Activated naive CD8-positive, alpha-beta T cell (primary cell): ENCODE measurements around the gene TCERG1L.
"Not testable (repeated sequence)": the region's sequence is repeated elsewhere in the genome, so short reads cannot be mapped to it uniquely, and the experiment has no call there.

Experiments used
- H3K27ac Mint-ChIP-seq: one replicate; pipeline ENCODE4 v1.8.0; 2021; ENCODE audit warnings: mixed read lengths
- H3K27me3 Mint-ChIP-seq: one replicate; pipeline ENCODE4 v1.8.0; 2021; ENCODE audit warnings: mixed read lengths
- H3K36me3 Mint-ChIP-seq: one replicate; pipeline ENCODE4 v1.8.0; 2021; ENCODE audit warnings: mixed read lengths
- H3K4me1 Mint-ChIP-seq: one replicate; pipeline ENCODE4 v1.8.0; 2021; ENCODE audit warnings: low read depth, mixed read lengths
- H3K4me3 Mint-ChIP-seq: one replicate; pipeline ENCODE4 v1.8.0; 2021; ENCODE audit warnings: mild to moderate bottlenecking, mixed read lengths
- H3K9me3 Mint-ChIP-seq: one replicate; pipeline ENCODE4 v1.8.0; 2021; ENCODE audit warnings: low read depth, mixed read lengths

The TCERG1L gene

DNA sequence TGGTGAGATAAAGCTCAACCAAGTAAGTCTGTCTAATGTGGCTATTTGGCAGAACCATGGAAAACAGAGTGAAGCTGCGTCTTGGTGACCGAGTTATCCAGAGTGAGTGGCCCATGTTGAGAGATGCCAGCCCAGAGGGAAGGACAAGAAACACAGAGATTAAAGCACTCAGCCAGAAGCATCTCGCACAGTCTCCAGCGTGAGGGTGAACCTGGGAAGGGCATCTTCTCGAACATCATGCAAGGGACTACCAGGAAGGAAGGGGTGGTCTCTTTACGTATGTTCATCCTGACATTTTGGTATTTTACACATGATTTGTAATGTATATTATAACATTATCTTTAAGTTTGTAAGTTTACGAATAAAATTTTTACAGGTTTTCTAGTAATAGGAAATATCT is 146.4 kb downstream of the TCERG1L start:
- Mint-ChIP-seq H3K4me3 (no peak overlapping the region), H3K36me3 (no peaks in the 10 kb centered on the region), H3K9me3 (no peaks in the 10 kb centered on the region), H3K27ac (no peak overlapping the region), H3K27me3 (peaks cover 1% of the 10 kb centered on the region), H3K4me1 (no peaks in the 10 kb centered on the region)

DNA sequence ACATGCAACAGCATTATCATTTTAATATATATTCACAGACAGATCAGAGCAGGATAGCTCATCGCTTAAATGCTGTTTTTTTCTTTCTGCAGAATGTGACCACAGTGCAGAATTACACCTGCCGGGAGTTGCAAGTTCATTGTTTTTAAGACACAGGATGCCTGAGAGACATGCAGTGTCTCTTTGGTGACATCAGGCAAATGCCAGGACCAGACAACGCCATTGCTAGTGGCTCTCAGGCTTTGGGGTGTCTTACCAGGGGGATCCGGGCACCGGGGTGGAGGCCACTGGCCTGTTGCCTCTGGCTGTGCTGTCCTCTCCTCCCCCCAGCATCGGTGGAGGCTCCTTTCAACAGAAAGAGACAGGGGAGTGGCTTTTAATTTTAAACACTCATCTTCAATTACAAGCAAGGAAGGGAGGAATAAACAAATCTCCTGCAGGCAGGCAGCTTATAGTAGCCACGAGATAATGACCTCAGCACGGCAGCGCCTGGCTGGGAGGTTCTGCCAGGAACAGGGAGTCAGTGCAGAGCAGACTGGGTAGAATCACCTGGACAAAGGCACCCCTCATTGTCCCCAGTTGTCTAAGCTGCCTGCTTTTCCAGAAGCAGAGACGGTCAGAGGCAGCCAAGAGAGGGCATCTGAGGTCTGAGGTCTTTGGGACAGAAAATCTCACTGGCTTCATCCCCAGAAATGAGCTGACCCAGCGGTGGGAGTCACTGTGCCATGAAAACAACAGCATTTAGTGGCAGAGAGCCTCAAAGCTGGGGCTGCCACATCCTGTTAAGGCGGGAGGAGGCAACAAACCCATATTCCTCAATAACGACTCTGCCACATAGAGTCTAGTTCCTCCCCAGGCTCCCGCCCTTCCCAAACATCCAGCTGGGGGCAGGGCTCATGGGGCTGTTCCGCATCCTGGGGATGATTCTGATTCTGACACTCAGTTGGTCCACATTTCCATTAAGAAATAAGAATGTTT is 148.4 kb downstream of the TCERG1L start:
- H3K4me1 Mint-ChIP-seq: no peaks in the 10 kb centered on the region
- no peak overlapping the region for H3K27ac Mint-ChIP-seq
- H3K36me3 Mint-ChIP-seq: no peaks in the 10 kb centered on the region
- H3K27me3 Mint-ChIP-seq: no peaks in the 10 kb centered on the region
- no peaks in the 10 kb centered on the region for H3K9me3 Mint-ChIP-seq
- no peak overlapping the region for H3K4me3 Mint-ChIP-seq

DNA sequence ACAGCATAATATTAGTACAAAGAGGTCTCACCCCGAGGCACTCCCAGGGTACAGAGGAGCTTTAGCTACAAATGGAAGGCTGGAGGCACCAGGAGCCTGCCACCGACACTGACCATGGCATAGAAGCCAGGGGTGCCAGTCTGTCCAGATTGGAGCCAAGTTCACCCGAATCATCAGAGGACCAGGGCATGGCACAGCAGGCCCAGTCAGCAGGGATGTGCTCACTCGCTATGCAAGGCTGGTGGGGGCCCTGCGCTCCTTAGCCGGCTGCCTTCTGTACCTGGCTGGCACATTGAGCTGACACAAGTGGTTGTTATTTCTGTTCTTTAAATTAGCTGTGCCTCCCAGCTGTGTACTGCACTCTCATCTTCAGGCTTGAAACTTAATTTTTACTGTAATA is 149.3 kb downstream of the TCERG1L start:
- no peaks in the 10 kb centered on the region for H3K27me3 Mint-ChIP-seq
- no peaks in the 10 kb centered on the region for H3K4me1 Mint-ChIP-seq
- no peaks in the 10 kb centered on the region for H3K9me3 Mint-ChIP-seq
- H3K4me3 Mint-ChIP-seq: no peak overlapping the region
- H3K27ac Mint-ChIP-seq: no peak overlapping the region
- no peaks in the 10 kb centered on the region for H3K36me3 Mint-ChIP-seq

DNA sequence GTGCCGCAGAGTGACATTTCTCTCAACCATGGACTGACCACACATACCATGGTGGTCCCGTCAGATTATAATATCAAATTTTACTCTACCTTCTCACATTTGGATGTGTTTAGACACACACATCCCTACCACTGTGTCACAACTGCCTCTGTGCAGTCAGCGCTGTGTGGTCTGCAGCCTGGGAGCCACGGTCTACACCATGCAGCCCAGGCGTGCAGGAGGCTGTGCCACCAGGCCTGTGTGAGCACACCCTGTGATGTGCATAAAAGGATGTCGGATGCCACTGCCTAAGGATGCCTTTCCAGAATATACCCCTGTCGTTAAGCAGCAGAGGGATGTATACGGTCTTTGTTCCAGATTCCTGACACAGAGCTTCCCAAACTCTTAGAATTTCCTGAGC is 150.4 kb downstream of the TCERG1L start:
- Mint-ChIP-seq H3K4me1 (no peaks in the 10 kb centered on the region), H3K27ac (no peak overlapping the region), H3K4me3 (no peak overlapping the region), H3K27me3 (no peaks in the 10 kb centered on the region), H3K36me3 (no peaks in the 10 kb centered on the region), H3K9me3 (no peaks in the 10 kb centered on the region)

DNA sequence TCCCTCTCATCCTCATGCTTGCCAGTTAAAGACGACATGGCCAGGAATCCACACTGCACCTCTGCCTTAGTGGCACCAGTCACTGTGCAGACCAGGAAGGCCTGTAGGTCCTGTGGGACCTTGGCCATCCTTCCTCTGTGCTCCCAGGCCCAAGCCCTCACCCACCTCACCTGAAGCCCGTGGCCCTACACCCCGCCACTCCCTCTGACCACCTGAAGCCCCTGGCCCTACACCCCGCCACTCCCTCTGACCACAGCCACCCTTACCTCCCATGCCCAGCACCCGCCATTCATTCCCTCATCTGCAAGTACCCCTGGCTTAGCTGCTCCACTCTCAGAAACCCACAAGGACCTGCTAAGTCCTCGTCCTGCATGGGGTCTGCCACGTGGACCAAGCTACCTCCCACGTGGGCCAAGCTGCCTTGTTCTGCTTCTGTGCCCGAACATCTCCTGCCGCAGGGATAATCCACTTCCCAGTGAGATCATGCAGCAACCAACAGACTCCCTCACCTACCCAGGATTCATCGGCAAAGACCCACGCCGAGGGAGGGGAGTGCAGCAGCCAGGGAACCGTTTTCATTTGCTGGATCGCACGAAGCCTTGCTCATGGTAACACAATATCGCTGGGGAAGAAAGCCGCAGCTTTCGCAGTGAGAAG is 151.2 kb downstream of the TCERG1L start:
- H3K9me3 Mint-ChIP-seq: no peaks in the 10 kb centered on the region
- no peaks in the 10 kb centered on the region for H3K4me1 Mint-ChIP-seq
- H3K4me3 Mint-ChIP-seq: no peak overlapping the region
- peaks cover 2% of the 10 kb centered on the region for H3K27me3 Mint-ChIP-seq
- no peaks in the 10 kb centered on the region for H3K36me3 Mint-ChIP-seq
- no peak overlapping the region for H3K27ac Mint-ChIP-seq

DNA sequence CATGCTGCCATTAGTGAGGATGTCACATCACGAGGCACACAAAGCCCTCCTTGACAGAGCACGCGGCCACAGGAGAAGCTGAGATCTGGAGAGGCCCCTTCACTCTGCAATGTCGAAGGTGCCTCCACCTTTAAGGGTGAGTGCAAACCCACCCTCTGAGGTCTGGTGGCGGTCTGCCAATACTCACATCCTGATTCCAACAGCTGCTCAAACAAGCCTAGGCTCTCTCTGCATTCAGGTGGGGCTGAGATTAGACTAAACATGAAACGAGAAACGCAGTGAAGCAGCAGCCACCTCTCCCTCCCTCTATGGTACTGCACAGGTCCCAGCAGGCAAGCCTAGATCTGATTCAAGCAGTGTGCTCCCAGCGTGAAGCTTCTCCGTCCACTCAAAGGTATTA is 151.8 kb downstream of the TCERG1L start:
- H3K27me3 Mint-ChIP-seq: peaks cover 2% of the 10 kb centered on the region
- no peak overlapping the region for H3K27ac Mint-ChIP-seq
- no peaks in the 10 kb centered on the region for H3K36me3 Mint-ChIP-seq
- H3K9me3 Mint-ChIP-seq: no peaks in the 10 kb centered on the region
- H3K4me3 Mint-ChIP-seq: no peak overlapping the region
- no peaks in the 10 kb centered on the region for H3K4me1 Mint-ChIP-seq

DNA sequence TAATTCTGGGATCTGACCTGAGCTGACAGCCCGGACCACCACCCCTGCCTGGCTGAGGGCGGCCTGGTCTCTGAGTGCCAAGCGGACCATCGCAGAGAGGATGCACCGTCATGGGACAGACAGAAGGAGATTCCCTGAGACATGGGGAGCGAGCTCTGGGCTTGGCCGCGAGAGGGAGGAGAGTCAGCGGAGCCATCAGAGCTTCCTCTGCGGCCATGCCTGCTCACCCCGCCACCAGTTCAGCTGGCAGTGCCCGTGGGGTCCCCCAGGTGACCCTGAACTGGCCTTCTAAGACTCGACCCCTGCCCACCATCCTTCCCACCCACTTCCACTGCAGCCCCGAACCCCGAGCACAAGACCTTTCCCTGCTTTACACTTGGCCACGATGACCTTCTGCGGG is 152.8 kb downstream of the TCERG1L start:
- Mint-ChIP-seq H3K4me1 (no peaks in the 10 kb centered on the region), H3K27ac (no peak overlapping the region), H3K27me3 (peaks cover 2% of the 10 kb centered on the region), H3K4me3 (no peak overlapping the region), H3K36me3 (no peaks in the 10 kb centered on the region), H3K9me3 (no peaks in the 10 kb centered on the region)

DNA sequence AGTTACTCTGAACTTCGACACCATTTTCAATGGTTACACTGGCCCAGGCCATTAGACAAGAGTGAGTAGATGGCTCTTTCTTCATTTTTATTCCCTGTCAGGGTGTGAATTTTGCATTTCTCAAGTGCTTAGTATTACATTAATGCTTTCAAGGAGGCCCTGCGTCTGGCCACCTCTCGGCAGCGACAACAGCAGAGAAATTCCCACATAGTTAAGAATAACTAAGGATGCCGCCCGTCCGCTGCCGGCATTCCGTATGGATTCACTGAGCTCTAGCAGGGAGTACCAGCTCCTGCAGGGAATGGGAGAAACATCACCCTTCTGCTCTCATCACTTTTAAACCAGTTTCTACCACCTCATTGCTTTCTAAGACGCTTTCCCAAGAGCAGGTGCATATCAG is 153.6 kb downstream of the TCERG1L start:
- peaks cover 2% of the 10 kb centered on the region for H3K27me3 Mint-ChIP-seq
- no peak overlapping the region for H3K4me3 Mint-ChIP-seq
- no peak overlapping the region for H3K27ac Mint-ChIP-seq
- H3K4me1 Mint-ChIP-seq: no peaks in the 10 kb centered on the region
- H3K9me3 Mint-ChIP-seq: no peaks in the 10 kb centered on the region
- H3K36me3 Mint-ChIP-seq: no peaks in the 10 kb centered on the region

DNA sequence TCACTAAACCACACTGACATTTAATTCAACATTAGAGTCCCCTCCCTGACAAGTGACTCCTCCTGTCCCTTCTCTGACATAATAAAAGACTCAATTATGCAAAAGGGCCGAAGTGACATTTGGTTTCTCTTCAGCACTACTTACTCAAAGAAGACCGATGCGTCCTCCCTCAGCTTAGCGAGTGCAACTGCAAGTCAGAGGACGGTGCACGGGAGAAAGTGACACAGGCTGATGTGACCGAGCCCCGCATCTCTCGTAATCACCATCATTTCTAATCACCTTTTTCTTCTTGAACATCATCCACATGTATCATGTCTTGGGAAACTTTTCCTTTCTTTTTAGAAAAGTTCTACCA is 155.7 kb downstream of the TCERG1L start:
- Mint-ChIP-seq H3K27me3 (peaks cover 2% of the 10 kb centered on the region), H3K4me3 (no peak overlapping the region), H3K9me3 (no peaks in the 10 kb centered on the region), H3K4me1 (no peaks in the 10 kb centered on the region), H3K27ac (no peak overlapping the region), H3K36me3 (no peaks in the 10 kb centered on the region)

DNA sequence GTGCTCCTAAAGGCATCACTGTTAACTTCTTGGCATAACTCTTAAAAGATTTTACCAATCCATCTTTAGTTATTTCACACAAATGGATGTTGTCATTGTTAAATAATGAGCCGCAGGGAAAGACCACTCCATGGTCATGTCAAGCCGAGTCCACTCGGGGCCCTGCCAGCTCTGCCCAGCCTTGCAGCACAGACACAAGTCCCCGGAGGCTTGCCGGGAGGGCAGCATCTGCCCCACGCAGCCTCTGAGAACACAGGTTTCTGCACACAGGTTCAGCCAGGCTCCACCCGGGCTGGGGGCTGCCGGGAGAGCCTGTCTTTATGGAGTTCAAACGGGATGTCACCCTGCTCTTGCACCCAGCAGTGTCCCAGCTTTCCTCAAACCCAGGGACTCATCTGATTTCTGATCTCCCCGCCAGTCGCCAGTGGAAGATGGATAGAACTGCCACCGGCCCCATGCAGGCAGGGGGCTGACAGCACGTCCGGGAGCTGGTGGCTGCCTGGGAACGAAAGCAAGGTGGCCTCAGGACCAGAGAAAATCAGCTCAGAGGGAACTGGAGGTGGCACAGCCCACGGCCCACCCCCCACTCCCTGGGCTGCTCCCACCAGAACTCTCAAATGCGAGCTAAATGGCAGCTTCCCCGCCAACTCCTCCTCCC is 156.2 kb downstream of the TCERG1L start:
- Mint-ChIP-seq H3K4me3 (no peak overlapping the region), H3K27ac (no peak overlapping the region), H3K27me3 (peaks cover 2% of the 10 kb centered on the region), H3K4me1 (no peaks in the 10 kb centered on the region), H3K36me3 (no peaks in the 10 kb centered on the region), H3K9me3 (no peaks in the 10 kb centered on the region)

DNA sequence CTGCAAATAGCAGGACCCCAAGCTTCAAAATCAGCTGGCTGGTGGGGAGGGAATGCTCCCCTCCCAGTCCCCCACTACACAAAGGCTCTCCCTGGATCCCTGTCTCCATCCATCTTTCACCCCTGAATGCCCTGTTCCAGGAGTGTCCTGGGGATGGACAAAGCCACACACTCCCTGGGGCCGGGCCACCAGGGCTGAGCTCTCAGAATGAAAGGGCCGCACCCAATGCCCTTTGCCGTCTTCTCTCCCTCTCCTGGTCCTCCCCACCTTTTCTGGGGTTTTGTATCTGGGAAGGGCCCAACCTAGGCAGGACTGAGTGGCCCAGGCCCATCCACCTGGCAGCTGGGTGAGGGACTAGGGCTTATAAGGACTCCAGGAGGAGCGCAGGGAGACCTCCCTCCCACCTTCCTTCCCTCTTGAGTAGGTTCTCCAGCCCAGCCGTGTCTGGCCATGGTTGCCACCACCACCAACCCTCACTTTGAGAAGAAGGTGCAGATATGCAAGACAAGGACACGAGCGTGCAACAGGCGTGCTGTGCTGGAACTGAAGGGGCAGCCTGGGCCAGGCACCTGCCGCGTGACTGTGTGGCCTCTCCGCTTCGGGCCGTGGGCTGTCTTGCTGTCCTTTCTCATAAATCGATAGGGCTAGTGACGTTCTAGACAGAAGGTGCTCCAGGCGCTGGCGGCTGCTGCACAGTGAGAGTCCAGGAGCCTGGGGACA is 157.1 kb downstream of the TCERG1L start:
- Mint-ChIP-seq H3K27ac (no peak overlapping the region), H3K27me3 (peaks cover 2% of the 10 kb centered on the region), H3K4me3 (no peak overlapping the region), H3K36me3 (no peaks in the 10 kb centered on the region), H3K9me3 (no peaks in the 10 kb centered on the region), H3K4me1 (no peaks in the 10 kb centered on the region)

DNA sequence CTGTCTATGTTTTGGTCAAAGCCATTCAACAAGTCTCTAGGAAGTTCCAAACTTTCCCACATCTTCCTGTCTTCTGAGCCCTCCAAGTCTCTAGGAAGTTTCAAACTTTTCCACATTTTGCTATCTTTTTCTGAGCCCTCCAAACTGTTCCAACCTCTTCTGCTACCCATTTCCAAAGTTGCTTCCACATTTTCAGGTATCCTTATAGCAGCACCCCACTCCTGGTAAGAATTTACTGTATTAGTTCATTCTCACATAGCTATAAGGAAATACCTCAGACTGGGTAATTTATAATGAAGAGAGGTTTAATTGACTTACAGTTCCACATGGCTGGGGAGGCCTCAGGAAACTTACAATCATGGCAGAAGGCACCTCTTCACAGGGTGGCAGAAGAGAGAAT is 159.1 kb downstream of the TCERG1L start:
- not testable (repeated sequence) for H3K27me3 Mint-ChIP-seq

DNA sequence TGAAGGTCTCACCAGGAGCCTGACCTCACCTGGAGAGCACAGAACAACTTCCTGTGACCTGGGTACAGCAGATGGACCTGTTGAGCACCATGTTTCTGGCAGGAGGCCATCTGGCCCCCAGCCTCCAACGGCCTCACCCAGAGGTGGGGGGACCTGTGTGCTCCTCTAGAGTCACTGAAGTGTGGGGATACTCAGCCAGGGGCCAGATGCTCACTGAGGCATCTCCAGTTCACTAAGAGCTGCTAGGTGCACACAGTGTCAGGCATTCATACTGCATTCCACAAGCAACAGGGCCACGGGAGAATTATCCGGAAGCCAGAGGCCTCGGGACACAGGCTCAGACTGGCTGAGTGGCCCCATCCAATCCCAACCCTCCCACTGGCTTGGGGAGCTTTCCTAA is 161.4 kb downstream of the TCERG1L start:
- no peaks in the 10 kb centered on the region for H3K36me3 Mint-ChIP-seq

More for the DNA sequence above, 159.1 kb downstream of the TCERG1L start:
- H3K36me3 Mint-ChIP-seq, H3K27ac Mint-ChIP-seq, H3K4me1 Mint-ChIP-seq, H3K4me3 Mint-ChIP-seq, H3K9me3 Mint-ChIP-seq: not testable (repeated sequence)

DNA sequence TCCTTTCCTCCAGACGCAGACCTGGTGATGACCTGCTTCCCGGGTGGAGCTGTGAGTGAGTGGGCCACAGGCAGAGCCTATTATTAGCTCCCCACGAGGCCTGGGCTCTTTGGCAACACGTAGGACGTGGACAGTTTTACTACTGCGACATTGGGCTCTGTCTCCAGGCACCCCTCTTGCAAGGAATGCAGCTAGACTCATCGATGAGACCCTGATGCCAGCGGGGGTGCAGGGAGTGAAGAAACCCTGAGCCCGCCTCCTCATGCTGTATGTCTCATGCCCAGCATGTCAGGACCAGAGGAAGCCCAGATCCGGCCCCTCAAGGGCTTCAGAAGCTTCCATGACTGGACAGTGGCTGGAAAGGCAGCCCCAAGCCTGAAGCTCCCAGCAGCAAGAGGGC is 161.9 kb downstream of the TCERG1L start:
- Mint-ChIP-seq H3K9me3 (no peaks in the 10 kb centered on the region), H3K4me3 (no peak overlapping the region), H3K27ac (no peak overlapping the region), H3K36me3 (no peaks in the 10 kb centered on the region), H3K27me3 (no peaks in the 10 kb centered on the region), H3K4me1 (no peaks in the 10 kb centered on the region)

More for the DNA sequence above, 161.4 kb downstream of the TCERG1L start:
- no peak overlapping the region for H3K27ac Mint-ChIP-seq
- H3K4me1 Mint-ChIP-seq: no peaks in the 10 kb centered on the region
- H3K27me3 Mint-ChIP-seq: no peaks in the 10 kb centered on the region
- H3K4me3 Mint-ChIP-seq: no peak overlapping the region
- no peaks in the 10 kb centered on the region for H3K9me3 Mint-ChIP-seq

DNA sequence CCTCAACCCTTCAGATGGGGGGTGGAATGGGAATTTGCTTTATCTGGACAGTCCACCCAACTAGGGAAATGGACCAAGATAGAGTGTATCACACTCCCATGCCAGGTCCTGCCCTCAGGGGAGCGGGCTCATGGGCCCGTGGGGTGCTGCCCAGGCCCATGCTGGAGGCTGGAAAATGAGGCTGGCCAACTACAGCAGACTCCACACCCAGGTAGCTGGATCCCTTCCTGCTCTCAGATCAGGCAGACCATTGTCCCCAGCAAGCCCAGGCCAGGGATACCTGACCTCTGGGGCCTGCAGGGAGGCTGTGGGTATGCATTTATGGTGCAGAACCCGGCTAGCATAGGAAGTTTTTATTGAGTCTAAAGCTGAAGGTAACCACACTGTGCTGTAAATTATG is 162.4 kb downstream of the TCERG1L start:
- Mint-ChIP-seq H3K9me3 (no peaks in the 10 kb centered on the region), H3K36me3 (no peaks in the 10 kb centered on the region), H3K27ac (no peak overlapping the region), H3K27me3 (peaks cover under 1% of the 10 kb centered on the region), H3K4me1 (no peaks in the 10 kb centered on the region), H3K4me3 (no peak overlapping the region)
